Measurements from ENCODE around the gene KY.

The KY gene

GRCh38 chr3:134643150-134643675, 7.6 kb downstream of the KY start:
- no peak for DNase-seq

- no peak for DNase-seq
These were observed 8.2 kb downstream of the KY start for GRCh38 chr3:134642445-134643149.

- DNase-seq = no peak
These were observed 9.0 kb downstream of the KY start for GRCh38 chr3:134641671-134642300.

GRCh38 chr3:134640872-134641470, 9.9 kb downstream of the KY start:
- DNase-seq = no peak

- DNase-seq = no peak
These were observed 10.4 kb downstream of the KY start for GRCh38 chr3:134640378-134640777.

GRCh38 chr3:134638385-134639030, 12.3 kb downstream of the KY start:
- no peak for DNase-seq

GRCh38 chr3:134636406-134636805, 14.4 kb downstream of the KY start:
- DNase-seq = no peak

- DNase-seq = no peak
These were observed 20.3 kb downstream of the KY start for GRCh38 chr3:134630506-134630905.

- no peak for DNase-seq
These were observed 21.9 kb downstream of the KY start for GRCh38 chr3:134628884-134629283.

- peak; percentile 12 for DNase-seq
These were observed 23.0 kb downstream of the KY start for GRCh38 chr3:134627831-134628230.

GRCh38 chr3:134625885-134626741, 24.7 kb downstream of the KY start:
- peak; percentile 11 for DNase-seq

- DNase-seq = no peak
These were observed 25.4 kb downstream of the KY start for GRCh38 chr3:134625462-134625861.

GRCh38 chr3:134624537-134625287, 26.1 kb downstream of the KY start:
- DNase-seq = peak; percentile 6

- DNase-seq = no peak
These were observed 27.1 kb downstream of the KY start for GRCh38 chr3:134623615-134624245.

GRCh38 chr3:134622806-134623365, 27.9 kb downstream of the KY start:
- DNase-seq = peak; percentile 7

- DNase-seq = no peak
These were observed 29.0 kb downstream of the KY start for GRCh38 chr3:134621854-134622253.

GRCh38 chr3:134620476-134621115, 30.2 kb downstream of the KY start:
- peak; percentile 8 for DNase-seq

GRCh38 chr3:134619884-134620445, 30.9 kb downstream of the KY start:
- no peak for DNase-seq

GRCh38 chr3:134619301-134619615, 31.6 kb downstream of the KY start:
- DNase-seq = no peak
